ENCODE measurements around the gene TNFAIP8L2.

Gene TNFAIP8L2

DNA sequence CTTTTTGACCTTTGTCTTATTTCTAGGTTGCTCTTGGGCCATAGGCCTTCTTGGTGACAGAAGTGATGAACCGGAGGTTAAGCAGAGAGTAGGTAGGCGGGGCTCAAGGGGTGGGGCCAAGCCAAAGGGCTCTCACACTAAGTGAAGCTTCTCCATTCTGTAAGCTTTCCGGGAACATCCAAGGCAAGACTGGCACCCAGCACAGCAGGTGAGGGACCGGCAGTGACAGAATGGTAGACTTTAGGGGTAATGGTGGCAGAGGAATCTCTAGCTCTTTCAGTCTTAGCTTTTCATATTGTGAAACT is at the start of gene TNFAIP8L2:
Gene TNFAIP8L2, plus strand, starts transcription at position 135 of the 305 bp plus-strand sequence. CDS start 2,049 bp downstream, outside the sequence.
- DNase-seq, result no peak

DNA sequence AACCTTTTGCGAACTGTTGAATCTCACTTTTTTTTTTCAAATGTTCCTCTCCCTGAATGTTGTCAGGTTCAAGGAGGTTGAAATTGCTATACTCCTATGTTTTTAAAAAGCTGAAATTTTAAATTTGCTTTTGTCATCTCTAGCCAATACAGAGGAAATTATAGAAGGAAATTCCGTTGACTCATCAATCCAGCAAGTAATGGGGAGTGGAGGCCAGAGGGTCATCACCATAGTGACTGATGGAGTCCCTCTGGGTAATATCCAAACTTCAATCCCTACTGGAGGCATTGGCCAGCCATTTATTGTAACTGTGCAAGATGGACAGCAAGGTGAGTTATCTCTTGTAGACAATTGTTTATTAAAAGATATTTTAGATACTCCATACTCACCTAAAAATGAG is 49.6 kb upstream of the TNFAIP8L2 start:
- no peak for DNase-seq

DNA sequence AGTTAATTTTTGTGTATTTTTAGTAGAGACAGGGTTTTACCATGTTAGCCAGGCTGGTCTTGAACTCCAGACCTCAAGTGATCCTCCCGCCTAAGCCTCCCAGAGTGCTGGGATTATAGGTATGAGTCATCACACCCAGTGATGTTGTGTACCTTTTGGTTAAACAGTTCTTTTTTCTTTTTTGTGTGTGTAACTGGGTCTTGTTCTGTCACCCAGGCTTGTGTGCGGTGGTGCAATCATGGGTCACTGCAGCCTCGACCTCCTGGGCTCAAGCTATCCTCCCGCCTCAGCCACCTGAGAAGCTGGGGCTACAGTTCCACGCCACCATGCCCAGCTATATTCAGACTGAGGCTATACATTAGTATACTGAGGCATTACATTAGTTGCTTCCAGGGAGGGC is 48.1 kb upstream of the TNFAIP8L2 start:
- no peak for DNase-seq

DNA sequence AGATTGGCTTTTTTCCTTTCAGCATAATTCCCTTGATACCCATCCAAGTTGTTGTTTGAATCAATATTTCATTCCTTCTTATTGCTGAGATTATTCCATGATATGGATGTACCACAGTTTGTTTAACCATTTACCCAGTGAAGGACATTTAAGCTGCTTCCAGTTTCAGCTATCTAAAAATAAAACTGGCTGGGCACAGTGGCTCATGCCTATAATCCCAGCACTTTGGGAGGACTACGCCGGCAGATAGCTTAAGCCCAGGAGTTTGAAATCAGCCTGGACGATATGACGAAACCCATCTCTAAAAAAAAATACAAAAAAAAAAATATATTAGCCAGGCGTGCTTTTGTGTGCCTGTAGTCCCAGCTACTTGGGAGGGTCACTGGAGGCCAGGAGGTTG is 42.6 kb upstream of the TNFAIP8L2 start:
- DNase-seq, result no peak

DNA sequence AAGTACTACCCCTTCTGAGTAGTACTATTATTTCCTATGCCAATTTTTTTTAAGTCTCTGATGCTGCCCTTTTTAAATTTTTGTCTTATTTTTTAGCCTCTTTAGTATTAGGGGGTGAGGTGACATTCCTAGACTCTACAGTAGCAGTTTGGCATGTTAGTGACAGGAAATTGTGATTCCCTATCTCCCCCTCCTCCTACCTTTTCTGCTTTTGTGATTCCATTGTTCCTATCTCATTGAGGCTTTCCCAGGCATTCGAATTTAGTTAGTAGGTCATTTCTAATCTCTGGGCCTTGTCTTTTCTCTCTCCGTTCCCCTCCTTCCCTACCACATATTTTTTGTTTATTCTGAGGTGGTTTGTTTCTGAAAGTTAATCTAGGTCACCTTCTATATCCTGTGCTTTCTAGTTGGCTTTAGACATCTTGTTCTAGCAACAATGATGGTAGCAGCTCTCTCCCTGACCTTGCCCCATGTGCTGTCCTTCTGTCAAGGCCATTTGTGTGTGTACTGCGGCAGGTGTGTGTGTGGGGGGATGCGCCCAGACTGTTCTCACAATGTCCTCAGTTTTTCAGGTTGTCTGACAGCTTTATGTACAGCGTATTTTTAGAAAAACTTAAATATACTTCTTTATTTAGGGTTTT is 31.6 kb upstream of the TNFAIP8L2 start:
- no peak for DNase-seq

DNA sequence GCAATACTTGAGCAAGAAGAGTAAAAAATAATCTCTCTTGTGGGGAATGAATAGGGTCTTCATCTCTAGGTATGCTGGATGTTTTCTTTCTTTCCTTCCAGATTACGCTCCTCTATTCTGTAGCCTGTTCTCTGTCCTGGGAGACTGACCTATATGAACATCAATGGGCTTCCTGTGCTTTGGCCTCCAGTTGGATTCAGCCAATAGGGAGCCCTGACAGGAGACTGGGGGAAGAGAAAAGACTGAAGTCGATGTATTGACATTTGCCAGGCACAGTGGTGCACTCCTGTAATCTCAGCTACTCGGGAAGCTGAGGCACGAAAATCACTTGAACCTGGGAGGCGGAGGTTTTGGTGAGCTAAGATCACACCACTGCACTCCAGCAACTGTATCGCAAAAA is 27.6 kb upstream of the TNFAIP8L2 start:
- no peak for DNase-seq

DNA sequence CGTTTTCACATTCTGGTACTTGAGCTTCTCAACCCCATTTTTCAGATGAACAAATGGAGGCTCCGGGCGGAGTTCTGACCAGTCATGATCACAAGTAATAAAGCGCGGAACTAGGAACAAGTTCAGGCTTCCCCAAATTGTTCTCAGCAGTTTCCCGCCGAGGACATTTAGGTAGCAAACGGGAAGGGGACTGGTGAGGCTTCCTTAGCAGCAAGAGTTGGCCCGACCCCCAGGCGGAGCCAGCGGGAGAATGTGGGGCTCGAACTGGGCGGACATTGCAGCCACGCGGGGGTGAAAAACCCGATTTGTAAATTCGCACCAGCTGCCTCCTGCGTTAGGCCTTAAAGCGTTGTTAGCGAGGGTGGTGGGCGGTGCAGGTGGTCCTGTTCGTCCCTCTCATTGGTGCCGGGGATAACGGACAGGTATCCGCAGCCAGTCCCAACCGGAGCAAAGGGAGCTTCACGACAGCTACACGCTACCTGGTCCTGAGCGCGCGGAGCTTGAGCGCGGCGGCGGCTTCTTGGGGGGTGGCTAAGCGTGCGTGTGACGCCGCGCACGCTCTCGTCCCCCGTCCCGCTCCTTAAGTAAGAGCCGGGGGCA is 25.4 kb upstream of the TNFAIP8L2 start:
- no peak for DNase-seq

DNA sequence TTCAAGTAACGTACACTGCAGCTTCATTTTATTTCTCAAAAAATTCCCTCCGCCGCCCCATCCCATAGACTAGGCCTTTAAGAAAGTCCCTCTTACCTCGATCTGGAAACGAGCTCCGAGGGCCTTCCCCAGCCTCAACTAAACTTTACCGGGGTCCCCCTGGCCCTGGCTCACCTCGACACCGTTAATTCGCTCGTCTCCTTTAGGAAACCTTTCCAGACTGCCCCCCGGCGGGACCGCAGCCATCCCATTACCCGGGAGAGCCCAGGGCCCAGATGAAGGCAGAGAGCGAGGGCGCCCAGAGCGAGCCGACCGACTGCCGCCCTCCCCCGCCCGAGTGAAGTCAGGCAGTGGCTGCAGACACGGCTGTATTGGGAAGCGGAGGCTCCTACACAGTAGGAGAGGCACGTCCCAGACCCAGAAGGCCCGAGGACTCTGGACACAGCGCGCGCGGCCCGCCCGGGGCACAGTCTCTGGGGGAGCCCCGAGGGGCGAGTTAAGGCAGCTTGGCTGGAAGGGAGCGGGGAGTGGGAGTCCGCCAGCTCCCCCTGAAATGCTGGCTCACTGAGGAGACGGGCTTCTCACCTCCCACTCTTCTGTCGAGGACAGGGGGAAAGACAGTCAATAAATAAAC is 24.6 kb upstream of the TNFAIP8L2 start:
- no peak for DNase-seq

DNA sequence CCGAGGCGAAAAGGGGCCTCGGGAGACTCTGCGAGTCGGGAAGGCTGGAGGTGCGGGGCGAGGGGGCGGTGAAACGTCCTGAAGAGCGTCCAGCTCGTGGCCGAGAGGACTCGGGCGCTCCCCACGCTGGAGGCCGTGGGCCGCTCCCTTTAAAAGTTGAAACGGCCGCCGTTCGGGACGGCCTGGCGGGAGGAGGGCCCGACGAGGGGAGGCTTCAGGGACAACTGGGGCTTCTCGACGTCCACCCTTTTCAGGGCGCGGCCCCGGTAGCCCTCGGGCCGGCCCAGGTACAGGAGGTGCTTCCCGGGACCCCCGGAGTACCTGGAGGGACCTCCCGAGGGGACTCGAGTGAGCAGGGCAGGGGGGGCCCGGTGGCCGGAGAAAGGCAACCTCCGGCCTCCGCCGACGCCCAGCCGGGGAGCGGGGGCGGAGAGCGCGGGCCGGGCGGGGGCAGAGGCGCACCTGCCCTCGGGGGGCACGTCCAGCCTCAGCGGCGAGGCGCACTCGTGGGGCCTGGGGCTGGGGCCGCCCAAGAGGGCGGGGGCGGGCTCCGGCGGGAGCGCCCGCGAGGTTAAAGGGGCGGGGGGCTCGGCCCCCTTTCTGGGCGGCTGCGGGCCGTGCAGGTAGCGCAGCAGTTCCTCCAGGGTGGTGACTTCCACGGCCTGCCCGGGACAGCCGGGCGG is 24.0 kb upstream of the TNFAIP8L2 start:
- DNase-seq, result no peak

DNA sequence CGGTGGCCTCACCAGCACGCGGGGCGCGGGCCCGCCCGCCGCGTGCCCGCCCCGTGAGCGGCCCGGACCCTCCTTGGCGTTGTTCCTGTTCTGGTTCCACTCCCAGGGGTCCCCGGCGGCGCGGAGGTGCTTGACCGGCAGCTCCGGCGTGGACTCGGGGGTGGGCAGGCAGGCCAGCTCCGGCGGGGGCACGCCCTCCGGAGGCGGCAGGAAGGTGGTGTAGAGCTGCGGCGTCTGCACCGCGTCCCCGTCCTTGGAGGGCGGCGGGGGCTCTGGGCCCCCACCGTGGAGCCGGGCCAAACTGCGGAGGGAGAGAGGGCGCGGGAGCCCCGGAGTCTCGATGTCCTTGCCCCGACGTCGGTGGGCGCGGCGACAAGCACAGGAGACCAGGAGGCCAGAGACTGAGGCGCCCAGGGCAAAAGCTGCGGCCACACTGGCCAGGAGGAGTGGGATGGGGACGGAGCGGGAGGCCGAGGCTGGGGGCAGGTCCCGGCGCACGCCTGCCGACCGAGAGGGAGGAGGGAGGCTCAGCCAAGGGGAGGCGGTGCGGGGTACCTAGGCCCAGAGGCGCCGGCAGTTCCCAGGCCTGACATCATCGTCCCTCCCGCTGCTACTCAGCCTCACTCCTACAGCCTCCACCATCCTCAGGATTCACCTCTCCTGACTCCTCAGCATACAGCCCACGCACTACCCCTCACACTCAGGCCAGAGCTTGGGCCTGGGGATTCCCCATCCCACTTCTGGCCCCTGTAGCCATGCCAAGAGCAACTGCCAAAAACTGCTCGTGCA is 23.2 kb upstream of the TNFAIP8L2 start:
- DNase-seq, result no peak

DNA sequence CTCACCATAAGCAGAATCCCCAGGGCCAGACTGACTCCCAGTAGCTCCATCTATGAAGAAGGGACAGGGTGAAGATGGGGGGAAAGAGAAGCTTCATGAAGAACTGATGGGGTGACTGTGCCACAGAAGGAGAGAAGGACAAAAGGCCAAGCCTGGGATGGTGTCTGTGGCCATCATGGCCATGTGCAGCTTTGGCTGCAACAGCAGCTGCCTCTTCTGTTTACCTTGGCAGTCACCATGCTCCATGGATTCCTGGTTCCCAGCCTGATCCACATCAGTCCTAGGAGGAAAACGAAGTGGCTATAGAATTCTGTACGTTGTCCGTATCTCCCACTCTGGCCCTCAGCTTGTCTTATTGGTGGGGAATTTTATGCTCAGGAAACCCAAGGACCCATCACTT is 22.1 kb upstream of the TNFAIP8L2 start:
- no peak for DNase-seq

DNA sequence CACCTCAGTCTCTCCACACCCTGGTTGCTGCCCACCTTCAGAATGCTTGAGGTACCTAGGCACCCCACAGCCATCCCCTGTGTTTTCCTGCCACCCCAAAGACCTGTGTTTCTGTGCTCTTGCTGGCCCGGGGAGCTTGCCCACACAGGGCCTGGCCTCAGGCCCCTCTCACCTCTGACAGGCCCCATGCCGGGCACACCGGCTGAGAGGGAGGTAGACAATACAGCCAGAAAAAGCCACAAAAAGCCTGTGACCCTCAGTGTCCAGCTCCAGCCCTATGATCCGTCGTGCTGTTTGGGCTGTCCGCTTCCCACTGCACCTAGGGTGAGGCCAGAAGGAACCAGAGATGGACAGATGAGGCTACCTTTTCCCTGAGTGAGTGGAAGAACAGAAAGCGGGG is 21.5 kb upstream of the TNFAIP8L2 start:
- no peak for DNase-seq

DNA sequence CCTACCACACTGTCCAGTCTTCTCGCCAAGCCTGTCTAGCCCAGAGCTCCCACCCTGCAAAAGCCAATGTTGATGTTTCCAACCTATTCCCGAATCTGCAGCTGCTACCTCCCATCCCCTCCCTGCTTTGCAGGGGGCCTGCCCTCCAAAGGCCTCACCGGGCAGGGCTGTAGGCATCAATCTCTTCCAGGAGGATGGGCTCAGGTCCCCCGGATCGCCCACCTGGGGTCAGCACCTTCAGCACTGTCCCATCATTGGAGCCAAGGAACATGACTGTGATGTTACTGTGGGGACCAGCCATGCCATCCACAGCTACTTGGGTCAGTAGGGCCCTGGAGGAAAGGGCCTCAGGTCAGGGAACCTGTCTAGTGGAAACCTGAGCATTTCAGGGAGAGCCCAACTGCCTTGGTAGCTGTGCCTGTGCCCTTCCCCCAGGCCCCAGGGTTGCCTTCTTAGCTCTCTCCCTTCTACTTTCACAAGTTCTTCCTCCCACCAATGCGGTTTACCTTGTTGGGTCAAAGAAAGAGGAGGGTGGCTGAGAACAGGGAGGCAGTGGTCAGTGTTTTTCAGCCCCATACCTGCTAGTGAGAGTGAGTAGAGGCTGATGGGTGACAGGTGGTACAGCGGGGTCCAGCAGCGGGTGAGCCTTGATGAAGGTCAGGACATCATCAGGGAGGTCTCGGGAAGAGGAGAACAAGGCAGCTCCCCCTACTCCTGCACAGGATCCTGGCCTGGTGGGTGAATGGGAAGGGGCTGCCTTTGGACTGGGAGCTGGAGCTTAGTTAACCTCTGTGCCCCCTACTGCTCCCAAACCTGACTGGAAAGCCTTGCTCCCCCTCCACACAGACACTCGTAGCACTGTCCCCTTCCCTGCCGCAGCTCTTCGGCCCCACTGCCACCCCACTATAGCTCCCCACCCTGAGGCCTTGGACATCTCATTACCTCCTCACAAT is 20.7 kb upstream of the TNFAIP8L2 start:
- no peak for DNase-seq

DNA sequence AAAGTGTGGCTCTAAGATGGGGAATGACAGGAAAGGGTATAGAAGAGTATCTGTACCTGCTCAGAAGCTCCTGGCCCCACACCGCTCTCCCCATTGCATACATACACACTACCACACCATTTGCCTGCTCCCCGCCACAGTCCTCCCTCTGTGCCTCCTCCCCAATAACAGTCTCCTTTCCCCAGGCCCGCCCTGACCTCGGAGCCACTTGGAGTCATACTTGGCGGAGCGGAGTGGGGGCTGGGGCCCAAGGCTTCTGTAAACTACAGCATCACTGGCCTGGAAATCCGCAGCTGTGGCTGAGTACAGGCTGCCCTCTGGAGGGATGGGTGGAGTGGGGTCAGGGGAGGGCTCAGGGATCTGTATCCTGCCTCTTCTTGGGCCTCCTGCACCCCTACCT is 18.7 kb upstream of the TNFAIP8L2 start:
- no peak for DNase-seq

DNA sequence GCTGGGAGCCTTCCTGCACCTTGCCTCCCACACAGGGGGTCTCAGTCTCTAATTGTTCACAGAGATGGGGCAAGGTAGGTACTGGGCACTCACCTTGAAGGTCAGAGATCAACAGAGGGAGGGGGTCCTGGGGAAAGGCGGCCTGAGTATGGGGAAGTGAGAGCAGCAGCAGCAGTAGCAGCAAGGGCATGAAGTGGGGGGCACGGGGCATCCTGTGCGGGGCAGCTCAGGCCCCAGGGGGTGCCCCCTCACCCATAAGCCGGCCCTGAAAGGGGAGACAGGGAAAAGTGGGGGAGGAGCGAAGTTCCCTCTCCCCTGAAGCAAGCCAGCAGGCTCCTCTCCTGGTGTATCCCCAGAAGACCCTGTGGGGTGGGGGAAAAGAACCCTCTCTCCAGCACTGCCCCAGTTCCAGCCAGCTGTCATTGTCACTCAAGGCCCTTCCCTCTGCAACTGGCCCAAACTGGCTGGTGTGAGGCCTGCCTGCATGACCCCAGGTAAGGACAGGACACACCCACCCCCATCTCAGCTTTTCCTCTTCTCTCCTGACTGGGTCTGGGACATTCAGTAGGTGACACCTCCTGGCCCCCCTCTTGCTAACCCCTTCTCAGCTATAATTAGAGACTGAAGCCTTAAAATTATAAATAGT is 13.9 kb upstream of the TNFAIP8L2 start:
- DNase-seq, result no peak

DNA sequence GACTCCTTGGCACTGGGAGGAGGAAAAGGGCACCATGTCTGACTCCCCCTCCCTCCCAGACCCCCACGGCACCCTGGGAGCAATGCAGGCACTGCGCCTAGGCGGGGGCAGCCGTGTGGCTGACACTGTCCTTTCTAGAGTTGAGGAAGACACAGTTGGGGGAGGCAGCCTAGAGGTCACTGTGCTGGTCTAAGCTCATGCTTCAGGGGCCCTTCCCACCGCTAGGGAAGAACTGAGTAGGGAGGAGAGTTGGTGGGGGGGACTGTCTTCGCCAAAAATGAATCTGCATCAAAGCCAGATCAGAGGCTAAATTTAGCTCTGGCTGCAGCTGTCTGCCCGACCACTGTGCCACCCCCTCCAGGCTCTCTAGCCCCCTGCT is 13.4 kb upstream of the TNFAIP8L2 start:
- DNase-seq, result no peak

DNA sequence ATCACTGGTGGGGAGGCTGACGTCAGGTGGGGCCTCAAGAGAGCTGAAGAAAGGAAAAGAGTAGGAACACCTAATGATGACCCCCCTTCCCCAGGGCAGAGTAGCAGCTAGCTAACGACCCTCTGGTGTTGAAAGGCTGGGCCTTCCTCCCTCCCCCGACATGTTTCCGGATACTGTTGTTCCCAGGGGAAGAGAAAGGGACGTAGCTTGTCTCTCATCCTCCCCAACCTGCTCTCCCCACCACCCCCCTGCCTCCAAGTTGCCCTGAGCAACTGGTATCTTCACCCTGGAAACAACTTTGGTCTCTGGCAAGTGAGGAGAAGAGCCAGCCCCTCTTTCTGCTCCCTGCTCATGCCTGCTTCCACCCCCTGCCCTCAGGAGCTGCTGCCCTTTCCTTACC is 12.5 kb upstream of the TNFAIP8L2 start:
- no peak for DNase-seq

DNA sequence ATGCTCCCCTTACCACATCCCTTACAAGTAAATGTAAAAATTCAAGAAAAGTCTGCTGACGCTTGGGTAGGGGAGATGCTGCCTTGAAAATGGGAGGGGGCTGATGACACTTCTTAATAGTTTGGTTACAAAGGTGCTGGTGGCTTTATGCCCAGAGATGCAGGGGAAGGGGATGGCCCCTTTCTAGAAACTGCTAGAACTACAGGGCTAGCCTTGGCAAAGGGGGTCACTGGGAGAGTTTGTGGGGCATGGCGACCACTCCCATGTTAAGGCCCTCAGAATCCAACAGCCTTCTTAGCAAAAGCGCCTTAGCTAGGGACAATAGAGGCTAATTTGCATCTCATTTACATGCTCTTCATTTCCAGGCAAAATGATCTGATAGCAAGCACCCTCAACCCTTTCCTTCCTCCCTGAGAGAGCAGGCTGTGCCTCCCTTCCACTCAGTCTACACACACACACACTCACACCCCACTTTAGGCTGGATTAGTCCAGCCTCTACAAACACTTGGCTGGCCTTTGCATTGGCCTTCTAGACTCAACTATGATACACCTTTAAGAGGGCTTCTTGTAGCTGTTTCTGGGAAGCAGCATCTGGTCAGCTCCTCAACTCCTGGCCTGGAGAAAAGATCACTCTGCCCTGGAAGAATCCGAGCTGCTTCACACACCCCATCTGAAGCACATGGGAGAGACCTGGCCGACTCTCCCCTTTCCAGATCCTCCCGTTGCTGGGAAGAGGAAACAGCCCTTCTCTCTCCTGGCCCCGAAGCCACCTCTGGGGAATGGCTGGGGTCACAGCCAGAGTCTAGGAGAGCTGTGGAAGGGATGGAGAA is 11.8 kb upstream of the TNFAIP8L2 start:
- DNase-seq, result no peak

DNA sequence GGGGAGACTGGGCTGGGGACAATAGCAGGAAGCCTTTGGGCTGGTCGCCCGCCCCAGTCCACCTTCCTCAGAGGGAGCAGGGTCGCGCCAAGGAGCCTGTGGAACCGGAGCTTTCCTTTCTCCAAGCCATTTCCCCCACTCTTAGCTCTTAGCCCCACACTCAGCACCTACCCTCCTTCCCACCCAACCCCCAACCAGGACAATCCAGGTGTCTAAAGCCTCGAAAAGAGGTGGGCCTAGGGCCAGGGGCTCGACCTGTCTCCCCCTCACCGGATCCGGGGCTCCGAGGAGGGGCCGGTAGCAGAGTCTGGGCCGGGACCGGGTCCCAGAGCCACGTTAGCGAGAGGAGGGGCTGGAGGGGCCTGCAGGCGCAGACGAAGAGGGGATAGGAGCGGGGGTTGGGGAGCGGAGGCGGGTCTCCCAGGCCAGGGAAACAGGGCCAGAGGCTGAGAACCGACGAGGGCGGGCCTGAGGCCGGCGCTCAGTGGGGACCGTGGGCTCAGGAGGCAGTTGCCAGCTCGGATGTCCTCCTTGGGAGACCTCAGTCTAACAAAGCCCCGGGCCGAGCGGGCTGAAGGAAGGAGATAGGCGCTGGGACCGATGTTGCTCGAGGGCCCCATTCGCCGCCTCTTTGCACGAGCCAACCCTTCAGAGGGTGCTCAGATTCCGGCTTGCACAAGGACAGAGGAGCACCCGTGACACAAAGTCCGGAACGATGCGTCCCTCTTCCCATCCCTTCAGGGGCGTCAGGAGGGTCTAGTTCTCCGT is 11.0 kb upstream of the TNFAIP8L2 start:
- no peak for DNase-seq

DNA sequence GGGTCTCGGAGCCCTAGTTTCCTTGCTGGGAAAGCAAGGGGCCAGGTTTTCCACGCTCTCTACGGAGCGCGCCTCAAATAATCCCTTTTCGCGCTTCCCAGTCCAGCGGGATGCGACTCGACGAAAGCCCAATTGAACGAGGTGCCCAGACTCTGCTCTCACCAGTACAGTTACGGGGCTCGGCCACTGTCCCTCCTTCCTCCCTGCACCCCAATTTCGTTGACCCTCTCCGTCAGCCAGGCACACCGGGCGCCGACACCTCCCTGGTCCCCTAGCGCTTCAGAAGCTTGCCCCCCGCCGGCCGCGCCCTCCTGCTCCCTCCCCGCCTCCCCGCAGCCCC is 10.4 kb upstream of the TNFAIP8L2 start:
- no peak for DNase-seq

Measured in NCI-H1417 treated with DMSO at 0.1 percent for 48 hours (cell line).